ENCODE results near the gene PTPRG.
"Not testable (repeated sequence)": the region's sequence is repeated elsewhere in the genome, so short reads cannot be mapped to it uniquely, and the experiment has no call there.

- not testable (repeated sequence) for TF ChIP-seq CTCF (conservative IDR thresholded peaks at IDR 0.05; ENCODE audit: low read depth in 2 of 2); CREB1 (CRISPR knock-in tag; IDR thresholded peaks at IDR 0.05; ENCODE audit: low read depth)
Observed at GRCh38 chr3:61710920-61711319, 149.5 kb downstream of the PTPRG start.

Data from GM23338 (cell line).